WTC11 (cell line): ENCODE results near the gene RGS9BP.

Experiments
- ATF1 ChIP-seq: sonication (generic); formaldehyde crosslinking; IDR thresholded peaks from 2 replicates; pipeline ENCODE4 v1.8.1; 2023; ENCODE audit warnings: mild to moderate bottlenecking, moderate library complexity, missing genetic modification reagents
- CREM ChIP-seq: sonication (generic); formaldehyde crosslinking; IDR thresholded peaks from 2 replicates; pipeline ENCODE4 v1.8.1; 2022; ENCODE audit warnings: mild to moderate bottlenecking, missing genetic modification reagents, moderate library complexity
- NFYB ChIP-seq: sonication (generic); formaldehyde crosslinking; conservative IDR thresholded peaks from 2 replicates; pipeline ENCODE4 v1.8.0; 2022; ENCODE audit warnings: low read depth, missing genetic modification reagents
- ZNF416 ChIP-seq: fragments of 250-450 bp; sonication (Bioruptor Pico); IDR thresholded peaks from 2 replicates; pipeline ENCODE4 v1.9.0; 2021; ENCODE audit warnings: mild to moderate bottlenecking, inconsistent platforms
- TF ChIP-seq, protein P1 (sequence below): fragments of 200-600 bp; IDR thresholded peaks from 2 replicates; pipeline ENCODE4 v1.8.0; 2022; ENCODE audit warnings: antibody characterized with exemption
- TF ChIP-seq, protein P2 (sequence below): sonication (generic); formaldehyde crosslinking; IDR thresholded peaks from 2 replicates; pipeline ENCODE4 v1.8.1; 2023; ENCODE audit warnings: mild to moderate bottlenecking, missing genetic modification reagents

GRCh38 chr19:32658527-32658926, 17.1 kb upstream of the RGS9BP start:
- TF ChIP-seq CREM = no peak
- TF ChIP-seq ZNF416 (CRISPR knock-in tag) = no peak
- TF ChIP-seq, protein P1, sequence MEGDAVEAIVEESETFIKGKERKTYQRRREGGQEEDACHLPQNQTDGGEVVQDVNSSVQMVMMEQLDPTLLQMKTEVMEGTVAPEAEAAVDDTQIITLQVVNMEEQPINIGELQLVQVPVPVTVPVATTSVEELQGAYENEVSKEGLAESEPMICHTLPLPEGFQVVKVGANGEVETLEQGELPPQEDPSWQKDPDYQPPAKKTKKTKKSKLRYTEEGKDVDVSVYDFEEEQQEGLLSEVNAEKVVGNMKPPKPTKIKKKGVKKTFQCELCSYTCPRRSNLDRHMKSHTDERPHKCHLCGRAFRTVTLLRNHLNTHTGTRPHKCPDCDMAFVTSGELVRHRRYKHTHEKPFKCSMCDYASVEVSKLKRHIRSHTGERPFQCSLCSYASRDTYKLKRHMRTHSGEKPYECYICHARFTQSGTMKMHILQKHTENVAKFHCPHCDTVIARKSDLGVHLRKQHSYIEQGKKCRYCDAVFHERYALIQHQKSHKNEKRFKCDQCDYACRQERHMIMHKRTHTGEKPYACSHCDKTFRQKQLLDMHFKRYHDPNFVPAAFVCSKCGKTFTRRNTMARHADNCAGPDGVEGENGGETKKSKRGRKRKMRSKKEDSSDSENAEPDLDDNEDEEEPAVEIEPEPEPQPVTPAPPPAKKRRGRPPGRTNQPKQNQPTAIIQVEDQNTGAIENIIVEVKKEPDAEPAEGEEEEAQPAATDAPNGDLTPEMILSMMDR = no peak
- TF ChIP-seq NFYB (CRISPR knock-in tag) = no peak
- no peak for TF ChIP-seq ATF1 (CRISPR knock-in tag)
- TF ChIP-seq, protein P2, sequence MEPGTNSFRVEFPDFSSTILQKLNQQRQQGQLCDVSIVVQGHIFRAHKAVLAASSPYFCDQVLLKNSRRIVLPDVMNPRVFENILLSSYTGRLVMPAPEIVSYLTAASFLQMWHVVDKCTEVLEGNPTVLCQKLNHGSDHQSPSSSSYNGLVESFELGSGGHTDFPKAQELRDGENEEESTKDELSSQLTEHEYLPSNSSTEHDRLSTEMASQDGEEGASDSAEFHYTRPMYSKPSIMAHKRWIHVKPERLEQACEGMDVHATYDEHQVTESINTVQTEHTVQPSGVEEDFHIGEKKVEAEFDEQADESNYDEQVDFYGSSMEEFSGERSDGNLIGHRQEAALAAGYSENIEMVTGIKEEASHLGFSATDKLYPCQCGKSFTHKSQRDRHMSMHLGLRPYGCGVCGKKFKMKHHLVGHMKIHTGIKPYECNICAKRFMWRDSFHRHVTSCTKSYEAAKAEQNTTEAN (CRISPR knock-in tag) = no peak
